Testis (tissue), 3 donors: ENCODE data around the gene DAB2. TPM values are rescaled to one million over a fixed set of nuclear protein-coding genes. Genes with fewer than 3 reads are reported as not detected.
"Not testable (repeated sequence)": the region's sequence is repeated elsewhere in the genome, so short reads cannot be mapped to it uniquely, and the experiment has no call there.

Source experiments
- DNase-seq: peaks from one replicate; pipeline ENCODE4 v3.0.0-alpha.2; 2019
- H3K27ac ChIP-seq, 2 donors: fragments of 200-600 bp; sonication (generic); one replicate each; pipeline ENCODE4 v1.5.1; 2019
- H3K27me3 ChIP-seq: fragments of 200-600 bp; sonication (generic); one replicate; pipeline ENCODE4 v1.5.1; 2019
- H3K36me3 ChIP-seq: fragments of 200-600 bp; sonication (generic); one replicate; pipeline ENCODE4 v1.5.1; 2017; ENCODE audit warnings: low read depth; ENCODE audit errors: missing control alignments
- H3K4me1 ChIP-seq: fragments of 200-600 bp; sonication (generic); one replicate; pipeline ENCODE4 v1.5.1; 2019
- H3K4me3 ChIP-seq, 2 donors: fragments of 200-600 bp; sonication (generic); one replicate each; pipeline ENCODE4 v1.5.1; 2017 to 2019
- H3K9me3 ChIP-seq: fragments of 200-600 bp; sonication (generic); one replicate; pipeline ENCODE4 v1.5.1; 2017
- CTCF ChIP-seq, 3 experiments: fragments of 450-650 bp in 2 of 3; fragments of 200-600 bp in 1 of 3; sonication (generic) in 1 of 3; IDR thresholded peaks; one replicate each; pipeline ENCODE4 v1.5.1; 2016 to 2019; ENCODE audit warnings: antibody characterized with exemption in 3 of 3, mild to moderate bottlenecking in 2 of 3, moderate library complexity in 1 of 3
- POLR2A ChIP-seq: fragments of 450-650 bp; IDR thresholded peaks from one replicate; pipeline ENCODE4 v1.6.1; 2017; ENCODE audit warnings: antibody characterized with exemption, mild to moderate bottlenecking, moderate library complexity
- WGBS, 2 donors: methylation state at CpG; one replicate each; pipeline ENCODE4 v1.1.5; 2018; 5-methylcytosine and 5-hydroxymethylcytosine counted together
- intact Hi-C: fragments of 100-400 bp; cut with DNase I; formaldehyde crosslinking; loops from one replicate; pipeline ENCODE4 v1.15.1; 2023; ENCODE audit warnings: low total_unique reads
- polyA plus RNA-seq: library from polyadenylated mRNA; stranded (reverse); fragments of 350-450 nt; fragmentation: Illumina TruSeq; extraction: RNeasy Lipid Tissue Mini Kit (QIAGEN cat#74804); gene quantifications from one replicate; pipeline ENCODE4 v1.2.3, GENCODE V29; 2014; ENCODE audit warnings: low read depth, low replicate concordance; ENCODE audit not compliant: insufficient read depth
- total RNA-seq, 2 donors: library from RNA; depleted of rRNA; stranded (reverse); fragments of >200 nt; gene quantifications; one replicate each; pipeline ENCODE4 v1.2.3, GENCODE V29; 2016

Gene DAB2
- total and polyA plus RNA-seq, 3 donors from 2014 or later, result 12.9 to 56.2 (median 29.7) TPM

DNA sequence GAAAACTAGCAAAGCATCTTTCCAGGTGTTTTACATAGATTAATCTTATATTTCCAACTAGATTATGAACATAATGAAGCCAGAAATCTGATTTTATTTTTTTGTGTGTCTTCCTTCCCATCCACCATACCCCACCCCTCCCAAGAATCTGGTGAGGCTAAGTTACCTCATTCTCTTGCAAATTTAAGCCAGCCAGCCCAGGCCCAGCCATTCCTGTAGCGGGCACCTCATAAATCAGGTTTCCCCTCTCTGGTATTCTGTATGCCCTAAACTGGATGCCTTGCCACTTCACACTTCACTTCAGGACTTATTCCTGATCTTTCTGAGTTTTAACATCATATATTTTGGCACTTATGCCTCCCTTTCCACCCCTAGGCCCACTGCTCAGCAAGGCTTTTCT is 82.3 kb downstream of the DAB2 start:
- no peaks in the 10 kb centered on the region for H3K27me3 ChIP-seq
- intact Hi-C loops, result no loop called here
- no peak overlapping the region for H3K4me3 ChIP-seq
- no peaks in the 10 kb centered on the region for H3K9me3 ChIP-seq
- DNase-seq, result no peak
- H3K36me3 ChIP-seq, result no peaks in the 10 kb centered on the region
- H3K4me1 ChIP-seq, result no peaks in the 10 kb centered on the region
- H3K27ac ChIP-seq, result no peak overlapping the region
- 91 to 96% methylated on average over 1 of the region's 1 CpG for WGBS, 2 donors
- TF ChIP-seq CTCF (IDR thresholded peaks at IDR 0.05), result no peak
- TF ChIP-seq POLR2A, result no peak

- no peak for DNase-seq
- no peak overlapping the region for H3K27ac ChIP-seq
- no peak for TF ChIP-seq POLR2A
- TF ChIP-seq CTCF (IDR thresholded peaks at IDR 0.05), result no peak
- 73% methylated on average over 1 of the region's 1 CpG for WGBS, 2 donors
- no peaks in the 10 kb centered on the region for H3K36me3 ChIP-seq
- no peaks in the 10 kb centered on the region for H3K4me1 ChIP-seq
- H3K4me3 ChIP-seq, result no peak overlapping the region
- no peaks in the 10 kb centered on the region for H3K27me3 ChIP-seq
- intact Hi-C loops, result no loop called here
- H3K9me3 ChIP-seq, result no peaks in the 10 kb centered on the region
Observed at GRCh38 chr5:39341896-39342295, 82.9 kb downstream of the DAB2 start.

DNA sequence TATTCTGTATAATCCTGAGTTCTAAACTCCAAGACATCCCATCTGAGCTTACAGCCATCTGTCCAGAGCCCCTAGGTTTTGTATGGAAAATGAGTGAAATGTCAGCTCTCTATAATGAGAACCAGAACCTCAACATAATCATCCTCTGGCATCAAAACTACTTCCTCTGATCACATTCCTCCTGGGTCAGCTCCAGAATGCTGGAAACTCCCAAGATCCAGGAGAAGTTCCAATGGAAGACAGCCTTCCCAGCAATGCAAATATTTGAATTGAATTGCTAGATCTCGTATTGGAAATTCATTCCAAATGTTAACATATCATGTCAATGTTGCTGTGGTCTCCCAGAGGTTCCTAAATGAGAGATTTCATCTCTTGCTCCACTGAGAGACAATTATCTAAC is 84.3 kb downstream of the DAB2 start:
- no peaks in the 10 kb centered on the region for H3K27me3 ChIP-seq
- no peaks in the 10 kb centered on the region for H3K36me3 ChIP-seq
- H3K27ac ChIP-seq, result no peak overlapping the region
- H3K4me1 ChIP-seq, result no peaks in the 10 kb centered on the region
- no peak for TF ChIP-seq POLR2A
- no peak for TF ChIP-seq CTCF (IDR thresholded peaks at IDR 0.05)
- intact Hi-C loops, result no loop called here
- H3K4me3 ChIP-seq, result no peak overlapping the region
- DNase-seq, result no peak
- 79 to 88% methylated on average over 1 of the region's 1 CpG for WGBS, 2 donors
- no peaks in the 10 kb centered on the region for H3K9me3 ChIP-seq

- no peaks in the 10 kb centered on the region for H3K36me3 ChIP-seq
- WGBS, 2 donors, result 91 to 100% methylated on average over 1 of the region's 1 CpG
- DNase-seq, result no peak
Observed at GRCh38 chr5:39337252-39337915, 87.4 kb downstream of the DAB2 start.

GRCh38 chr5:39334296-39334695 is 90.5 kb downstream of the DAB2 start:
- WGBS, 2 donors, result 66% methylated on average over 11 of the region's 27 CpGs; no CpG with 5 or more reads in 1 of the 2 donors
- H3K36me3 ChIP-seq, H3K9me3 ChIP-seq, H3K4me3 ChIP-seq, H3K27ac ChIP-seq, DNase-seq, intact Hi-C loops, H3K27me3 ChIP-seq, H3K4me1 ChIP-seq: not testable (repeated sequence)

More at GRCh38 chr5:39337252-39337915, 87.4 kb downstream of the DAB2 start:
- Histone ChIP-seq H3K27me3 (no peaks in the 10 kb centered on the region), H3K27ac (no peak overlapping the region), H3K4me3 (no peak overlapping the region), H3K4me1 (no peaks in the 10 kb centered on the region), H3K9me3 (no peaks in the 10 kb centered on the region)
- TF ChIP-seq POLR2A (no peak), CTCF (IDR thresholded peaks at IDR 0.05) (no peak)
- intact Hi-C loops, result no loop called here
